Right ventricle myocardium superior (tissue), 1 donor: Measurements from ENCODE around the gene SMCR8. TPM values are rescaled to one million over a fixed set of nuclear protein-coding genes. Genes with fewer than 3 reads are reported as not detected.
A peak's percentile ranks its signal among the peaks of the same experiment; 100 is the strongest.

Experiments
- ATAC-seq: fragments of 200-7000 bp; cut with Tn5 transposase; one replicate; pipeline ENCODE4 v1.9.1; 2020; ENCODE audit warnings: mild to moderate bottlenecking; ENCODE audit not compliant: poor library complexity
- DNase-seq: peaks from one replicate; pipeline ENCODE4 v3.0.0-alpha.2; 2020
- intact Hi-C: fragments of 100-400 bp; cut with DNase I; formaldehyde crosslinking; loops from one replicate; pipeline ENCODE4 v1.11.2; 2022
- total RNA-seq: library from RNA; stranded (reverse); fragmentation: NEBNext Ultra II Directional; extraction: Animal tissue kit (Norgen Biotek cat#: 25700); gene quantifications from one replicate; pipeline ENCODE4 v1.2.1, GENCODE V29; 2021
- donor health status: DM: no; HTN: yes; CAD: no; lungs with severe emphysema.

SMCR8 gene
- total RNA-seq, 1 donor from 2014 or later, result 11.5 TPM

DNA sequence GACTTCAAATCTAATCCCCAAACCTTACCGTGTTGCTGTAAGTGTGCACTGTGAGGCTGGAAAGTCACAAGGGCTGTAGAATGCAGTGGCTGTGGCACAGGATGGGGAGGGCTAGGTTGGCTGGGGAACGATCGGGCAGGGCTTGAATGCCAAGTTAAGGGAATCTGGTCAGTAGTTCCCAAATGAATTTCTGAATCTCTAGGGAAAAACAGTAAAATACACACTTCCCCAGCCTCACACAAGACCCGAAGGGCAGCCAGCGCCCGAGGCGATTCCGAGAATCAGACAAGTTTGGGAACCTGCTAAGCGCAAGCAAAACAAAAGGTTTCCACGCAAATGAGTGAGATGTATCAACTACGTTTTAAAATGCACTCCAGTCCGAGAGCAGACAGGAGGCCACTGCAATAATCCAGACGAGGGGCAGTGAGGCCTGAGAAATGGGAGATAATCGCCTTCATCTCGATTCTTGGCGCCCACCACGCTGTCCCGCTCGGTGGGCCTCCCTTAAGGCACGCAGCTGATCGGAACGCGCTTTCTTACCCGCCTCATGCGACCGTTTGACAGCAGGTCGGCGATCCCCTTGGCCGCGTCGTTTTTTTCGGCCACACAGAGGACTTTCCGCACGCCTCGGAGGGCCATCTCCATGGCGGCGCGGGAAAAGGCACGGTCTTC, 898 bp upstream of the SMCR8 start:
- intact Hi-C loops, result no loop called here
- no peak for DNase-seq
- ATAC-seq, result no peak

DNA sequence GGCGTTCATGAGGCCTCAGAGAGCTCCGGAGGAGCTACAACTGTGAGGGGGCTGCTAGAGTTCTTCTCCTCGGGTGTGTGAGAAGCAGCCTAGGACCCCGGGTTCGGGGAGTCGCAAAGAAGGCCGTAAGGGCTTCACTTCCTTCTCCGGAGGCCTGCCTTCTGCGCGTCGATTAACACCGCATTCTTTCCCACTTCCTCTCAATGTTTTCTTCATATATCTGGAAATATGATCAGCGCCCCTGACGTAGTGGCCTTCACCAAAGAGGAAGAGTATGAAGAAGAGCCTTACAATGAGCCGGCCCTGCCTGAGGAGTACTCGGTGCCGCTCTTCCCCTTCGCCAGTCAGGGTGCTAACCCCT, 449 bp downstream of the SMCR8 start:
- DNase-seq (no peak), ATAC-seq (no peak)
- intact Hi-C loops, result no loop called here

DNA sequence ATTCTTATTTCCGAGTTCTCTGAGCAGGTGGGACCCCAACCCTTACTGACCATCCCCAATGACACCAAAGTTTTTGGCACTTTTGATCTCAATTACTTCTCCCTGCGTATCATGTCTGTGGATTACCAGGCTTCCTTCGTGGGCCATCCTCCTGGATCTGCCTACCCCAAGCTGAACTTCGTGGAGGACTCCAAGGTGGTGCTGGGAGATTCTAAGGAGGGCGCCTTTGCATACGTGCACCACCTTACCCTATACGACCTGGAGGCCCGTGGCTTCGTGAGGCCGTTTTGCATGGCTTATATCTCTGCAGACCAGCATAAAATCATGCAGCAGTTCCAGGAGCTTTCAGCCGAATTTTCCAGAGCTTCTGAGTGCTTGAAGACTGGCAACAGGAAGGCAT, 868 bp downstream of the SMCR8 start:
- ATAC-seq, result no peak
- no peak for DNase-seq
- intact Hi-C loops, result no loop called here

GRCh38 chr17:18318117-18318516, 3.0 kb downstream of the SMCR8 start:
- ATAC-seq (no peak), DNase-seq (no peak)
- intact Hi-C loops, result no loop called here

DNA sequence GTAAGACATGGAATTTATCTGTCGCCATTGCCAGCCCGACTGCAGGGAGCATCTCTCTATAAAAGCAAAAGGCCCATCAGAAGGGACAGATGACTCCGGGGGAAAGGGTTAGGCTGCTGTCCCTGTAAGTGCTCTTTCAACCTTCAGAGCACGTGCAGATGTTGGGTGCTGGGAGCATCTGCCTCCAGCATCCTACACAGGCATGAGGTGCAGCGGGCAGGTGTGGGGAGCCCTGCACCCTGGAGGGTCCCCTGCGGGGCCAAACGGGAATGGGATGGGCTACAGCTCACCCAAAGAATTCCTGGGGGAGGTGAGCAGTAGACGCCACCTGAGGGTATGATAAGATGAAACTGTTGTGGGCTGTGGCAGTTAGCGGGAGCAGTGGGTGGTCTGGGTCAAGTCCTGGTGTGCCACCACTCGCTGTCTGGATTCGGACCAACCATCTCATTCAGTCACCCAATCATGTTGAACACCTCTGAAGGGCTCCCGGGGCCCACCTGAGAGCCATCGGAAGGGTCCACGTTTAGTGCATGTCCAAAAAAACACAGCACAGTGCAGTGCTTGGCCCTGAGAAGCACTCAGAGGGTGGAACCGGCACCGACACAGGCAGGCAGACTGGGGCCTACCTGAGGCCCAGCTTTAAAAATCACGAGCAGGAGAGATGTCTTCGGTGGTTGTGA, 3.8 kb downstream of the SMCR8 start:
- intact Hi-C loops, result no loop called here
- ATAC-seq, result no peak
- no peak for DNase-seq

DNA sequence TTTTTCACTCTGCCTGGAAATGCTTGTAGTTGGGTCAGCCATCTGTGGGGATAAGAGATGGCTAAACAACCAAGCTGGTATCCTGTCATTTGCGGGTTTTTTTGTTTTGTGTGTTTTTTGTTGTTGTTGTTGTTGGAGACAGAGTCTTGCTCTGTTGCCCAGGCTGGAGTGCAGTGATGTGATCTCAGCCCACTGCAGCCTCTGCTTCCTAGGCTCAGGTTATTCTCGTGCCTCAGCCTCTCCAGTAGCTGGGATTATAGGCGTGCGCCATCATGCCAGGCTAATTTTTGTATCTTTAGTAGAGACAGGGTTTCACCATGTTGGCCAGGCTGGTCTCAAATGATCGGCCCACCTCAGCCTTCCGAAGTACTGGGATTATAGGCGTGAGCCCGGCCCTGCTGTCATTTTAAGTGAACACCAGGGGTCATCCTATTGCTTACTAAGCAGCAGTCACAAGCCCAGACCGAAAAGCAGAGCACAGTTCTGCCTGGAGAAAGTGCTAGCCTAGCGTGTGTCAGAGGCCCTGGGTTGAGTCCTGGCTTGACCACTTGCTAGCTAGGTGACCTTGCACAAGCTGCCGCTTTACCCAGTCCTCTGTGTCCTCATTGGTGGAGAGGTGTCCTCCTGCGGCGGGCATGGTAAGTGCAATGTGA, 4.6 kb downstream of the SMCR8 start:
- no peak for DNase-seq
- peak; percentile 22 for ATAC-seq
- intact Hi-C loops, result no loop called here

- ATAC-seq (no peak), DNase-seq (no peak)
- intact Hi-C loops, result no loop called here
Observed at GRCh38 chr17:18320301-18320700, 5.2 kb downstream of the SMCR8 start.

DNA sequence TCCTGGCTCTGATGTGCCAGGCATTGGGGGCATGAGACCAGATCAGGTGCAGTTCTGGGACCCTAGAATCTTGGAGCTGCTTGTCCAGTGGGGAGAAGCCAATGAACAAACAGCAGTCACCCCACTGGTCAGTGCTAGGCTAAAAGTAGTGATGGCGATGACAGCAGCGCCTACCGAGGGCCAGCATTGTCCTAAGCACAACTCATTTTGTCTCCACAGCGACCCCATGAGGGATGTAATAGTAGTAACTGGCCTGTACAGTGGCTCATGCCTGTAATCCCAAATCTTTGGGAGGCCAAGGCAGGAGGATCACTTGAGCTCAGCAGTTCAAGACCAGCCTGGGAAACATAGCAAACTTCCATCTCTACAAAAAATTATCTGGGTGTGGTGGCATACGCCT, 6.2 kb downstream of the SMCR8 start:
- ATAC-seq (no peak), DNase-seq (no peak)
- intact Hi-C loops, result no loop called here

DNA sequence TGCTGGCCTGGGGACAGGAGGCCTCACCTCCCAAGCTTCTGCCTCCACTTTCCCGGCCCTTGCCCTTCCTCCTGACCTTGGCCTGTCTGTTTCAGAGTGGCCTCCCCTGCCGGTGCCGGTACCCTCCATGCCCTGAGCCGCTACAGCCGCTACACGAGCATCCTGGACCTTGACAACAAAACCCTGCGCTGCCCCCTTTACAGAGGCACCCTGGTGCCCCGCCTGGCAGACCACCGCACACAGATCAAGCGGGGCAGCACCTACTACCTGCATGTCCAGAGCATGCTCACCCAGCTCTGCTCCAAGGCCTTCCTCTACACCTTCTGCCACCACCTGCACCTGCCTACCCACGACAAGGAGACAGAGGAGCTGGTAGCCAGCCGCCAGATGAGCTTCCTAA, 7.4 kb downstream of the SMCR8 start:
- intact Hi-C loops, result no loop called here
- DNase-seq (no peak), ATAC-seq (no peak)

- ATAC-seq (no peak), DNase-seq (no peak)
- intact Hi-C loops, result no loop called here
Observed at GRCh38 chr17:18323007-18323406, 7.9 kb downstream of the SMCR8 start.

DNA sequence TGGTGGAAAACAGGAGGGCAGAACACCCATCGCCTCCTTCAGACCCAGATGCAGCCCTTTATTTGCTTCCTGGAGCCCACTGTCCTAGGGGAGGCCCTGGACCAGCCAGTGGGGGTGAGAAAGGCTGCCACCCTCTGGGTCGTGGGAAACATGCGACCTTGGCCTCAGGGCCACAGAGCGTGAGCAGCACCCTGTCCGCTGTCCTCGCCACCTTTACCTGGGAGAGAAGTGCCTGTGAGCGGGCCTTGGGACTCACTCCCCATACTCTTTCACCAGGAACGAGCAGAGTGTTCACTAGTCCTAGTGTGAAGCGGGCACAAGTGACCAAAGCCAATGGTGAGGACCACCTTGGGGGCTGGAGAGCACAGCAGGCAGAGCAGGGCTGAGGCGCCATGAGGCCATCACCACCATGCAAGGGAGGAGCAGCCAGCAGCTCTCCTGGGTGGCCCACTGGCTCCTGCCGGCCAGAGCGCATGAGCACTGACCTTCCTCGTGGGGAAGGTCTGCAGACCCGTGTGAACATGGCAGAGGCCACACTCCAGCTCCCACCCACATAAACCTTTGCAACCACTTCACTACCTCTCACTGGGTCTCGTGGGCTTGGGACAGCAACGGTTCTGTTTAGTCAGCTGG, 8.5 kb downstream of the SMCR8 start:
- DNase-seq (no peak), ATAC-seq (no peak)
- intact Hi-C loops, result no loop called here

- intact Hi-C loops, result no loop called here
- DNase-seq, result no peak
- ATAC-seq, result no peak
Observed at GRCh38 chr17:18324140-18325050, 9.3 kb downstream of the SMCR8 start.

GRCh38 chr17:18326039-18326438, 10.9 kb downstream of the SMCR8 start:
- DNase-seq, result no peak
- no peak for ATAC-seq
- intact Hi-C loops, result no loop called here

GRCh38 chr17:18326572-18326971, 11.5 kb downstream of the SMCR8 start:
- ATAC-seq, result no peak
- intact Hi-C loops, result no loop called here
- no peak for DNase-seq

DNA sequence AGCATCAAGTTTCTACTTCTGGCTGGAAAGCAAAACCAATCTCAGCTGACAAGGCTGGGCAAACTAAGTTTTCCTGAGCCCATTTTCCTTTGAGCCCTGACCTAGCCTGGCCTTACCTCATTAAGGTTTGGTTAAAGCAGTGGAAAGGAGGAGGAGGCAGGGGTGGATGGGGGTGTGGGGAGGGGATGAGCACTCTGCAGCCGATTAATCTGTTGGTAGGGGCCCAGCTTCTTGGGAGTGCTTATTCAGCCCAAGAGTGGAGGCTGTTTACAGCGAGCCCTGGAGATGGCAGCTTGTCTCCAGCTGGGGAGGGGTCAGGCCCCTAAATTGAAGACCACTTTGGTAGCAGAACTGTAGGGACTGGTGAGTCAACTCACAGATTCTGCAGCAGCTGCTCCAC, 12.0 kb downstream of the SMCR8 start:
- DNase-seq (no peak), ATAC-seq (no peak)
- intact Hi-C loops, result no loop called here

GRCh38 chr17:18327556-18327955, 12.5 kb downstream of the SMCR8 start:
- intact Hi-C loops, result no loop called here
- no peak for ATAC-seq

DNA sequence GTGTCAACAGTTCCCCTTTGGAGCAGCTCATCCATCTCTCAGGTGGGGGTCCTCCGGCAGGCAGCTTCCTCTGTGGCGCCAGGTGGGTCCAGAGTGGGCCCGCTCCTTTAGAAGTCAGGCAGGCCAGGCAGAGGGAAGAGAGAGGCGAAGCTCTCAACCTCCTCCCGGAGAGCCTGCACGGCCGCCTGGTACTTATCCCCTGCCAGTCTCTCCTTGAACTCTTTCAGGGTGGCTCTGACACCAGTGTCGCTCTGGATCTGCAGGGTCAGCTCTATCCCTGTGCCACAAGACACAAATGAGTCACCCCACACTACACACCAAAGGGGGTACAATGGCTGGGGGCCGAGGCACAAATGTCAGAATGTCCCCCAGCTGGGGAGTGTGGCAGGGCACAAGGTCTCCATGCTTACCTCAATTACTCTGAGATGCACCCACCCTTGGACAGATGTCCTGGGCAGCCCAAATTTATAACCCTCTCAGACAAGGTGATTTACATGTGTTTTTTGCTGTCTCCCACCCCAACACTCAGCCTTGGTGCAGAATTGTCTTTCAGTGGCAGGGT, 13.6 kb downstream of the SMCR8 start:
- no peak for ATAC-seq
- no peak for DNase-seq
- intact Hi-C loops, result no loop called here

More at GRCh38 chr17:18327556-18327955, 12.5 kb downstream of the SMCR8 start:
- no peak for DNase-seq

DNA sequence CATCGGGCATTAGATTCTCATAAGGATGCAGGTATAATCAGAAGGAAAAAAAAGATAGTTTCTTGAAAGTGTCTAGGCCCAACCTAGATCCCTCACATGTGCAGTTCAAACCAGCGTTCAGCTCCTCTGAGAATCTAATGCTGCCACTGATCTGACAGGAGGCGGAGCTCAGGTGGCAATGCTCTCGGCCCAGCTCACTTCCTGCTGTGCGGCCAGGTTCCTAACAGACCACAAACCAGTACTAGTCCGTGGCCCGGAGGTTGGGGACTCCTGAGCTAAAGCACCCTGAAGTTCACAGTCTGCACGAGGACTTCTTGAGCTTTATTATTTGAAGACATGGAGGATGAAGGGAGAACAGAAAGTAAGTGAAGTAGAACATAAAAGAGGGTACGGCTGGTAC, 16.8 kb downstream of the SMCR8 start:
- no peak for DNase-seq
- intact Hi-C loops, result no loop called here
- ATAC-seq, result no peak
